GM03348 (cell line): Measurements from ENCODE around the gene MIS18A.
"Not testable (repeated sequence)": the region's sequence is repeated elsewhere in the genome, so short reads cannot be mapped to it uniquely, and the experiment has no call there.

Experiments used
- DNase-seq: peaks from one replicate; pipeline ENCODE4 v3.0.0; 2012; ENCODE audit warnings: low spot score

MIS18A gene

DNA sequence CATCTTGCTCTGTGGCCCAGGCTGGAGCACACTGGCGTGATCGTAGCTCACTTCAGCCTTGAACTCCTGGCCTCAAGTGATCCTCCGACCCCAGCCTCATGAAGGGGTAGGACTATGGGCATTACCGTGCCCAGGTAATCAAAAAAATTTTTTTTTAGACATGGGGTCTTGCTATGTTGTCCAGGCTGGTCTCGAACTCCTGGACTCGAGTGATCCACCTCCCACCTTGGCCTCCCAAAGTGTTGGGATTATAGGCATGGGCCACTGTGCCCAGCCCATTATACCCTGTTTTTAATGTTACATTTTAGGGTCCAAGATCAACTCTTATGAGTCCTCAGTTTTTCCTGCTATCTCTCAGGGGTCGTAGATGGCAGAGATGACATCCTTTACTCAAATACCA is 26.1 kb upstream of the MIS18A start:
- no peak for DNase-seq

DNA sequence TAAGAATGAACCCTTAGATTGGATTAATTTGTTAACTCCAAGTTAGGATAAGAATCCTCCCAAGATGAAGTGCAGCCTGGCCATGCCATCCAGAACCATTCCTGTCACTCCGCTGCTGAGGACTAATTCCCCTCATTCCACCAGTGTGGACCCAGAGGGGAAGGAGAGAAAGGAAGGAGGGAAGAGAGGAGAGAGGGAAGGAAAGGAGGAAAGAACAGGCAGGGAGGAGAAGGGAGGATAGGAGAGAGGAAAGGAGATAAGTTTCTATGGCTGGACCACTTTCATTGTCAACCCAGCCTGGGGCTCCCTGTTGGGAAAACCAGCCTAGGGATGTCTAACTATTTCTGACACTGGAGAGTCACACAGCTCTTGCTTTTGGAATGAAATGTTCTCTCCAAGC is 24.5 kb upstream of the MIS18A start:
- no peak for DNase-seq

DNA sequence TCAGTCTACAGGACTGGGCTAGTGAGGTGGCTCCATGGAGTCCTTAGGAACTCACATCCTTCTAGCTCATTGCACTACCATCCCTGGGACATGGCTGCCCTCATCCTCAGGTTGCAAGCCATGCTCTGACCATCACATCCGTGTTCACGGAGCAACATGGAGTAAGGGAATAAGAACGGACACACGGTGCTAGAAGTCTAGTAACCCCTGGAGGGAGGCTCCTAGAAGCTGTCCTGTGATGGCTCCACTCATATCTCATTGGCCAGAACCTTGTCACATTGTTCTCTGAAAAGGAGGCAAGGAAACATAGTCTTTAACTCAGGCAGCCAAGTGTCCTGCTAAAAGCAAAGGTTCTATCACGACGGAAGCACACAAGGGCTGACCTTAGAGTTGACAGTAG is 23.7 kb upstream of the MIS18A start:
- DNase-seq = no peak

DNA sequence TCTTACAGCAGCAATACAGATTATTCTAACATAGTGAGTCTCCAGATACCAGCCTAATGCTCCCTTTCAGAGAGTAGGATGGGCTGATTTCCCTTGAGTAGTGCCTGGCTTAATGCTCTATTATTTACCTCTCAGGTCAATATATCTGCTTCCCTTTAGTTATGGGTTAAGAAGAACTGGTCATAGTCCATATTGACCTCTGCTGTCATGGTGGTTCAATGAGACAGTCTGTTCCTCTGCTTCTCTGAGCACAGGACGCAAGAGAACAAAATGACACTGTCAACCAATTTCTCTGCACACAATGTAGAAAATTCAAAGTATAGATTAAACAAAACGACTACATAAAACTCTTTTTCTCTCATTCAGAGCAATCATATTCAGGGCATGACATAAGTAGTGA is 22.7 kb upstream of the MIS18A start:
- no peak for DNase-seq

DNA sequence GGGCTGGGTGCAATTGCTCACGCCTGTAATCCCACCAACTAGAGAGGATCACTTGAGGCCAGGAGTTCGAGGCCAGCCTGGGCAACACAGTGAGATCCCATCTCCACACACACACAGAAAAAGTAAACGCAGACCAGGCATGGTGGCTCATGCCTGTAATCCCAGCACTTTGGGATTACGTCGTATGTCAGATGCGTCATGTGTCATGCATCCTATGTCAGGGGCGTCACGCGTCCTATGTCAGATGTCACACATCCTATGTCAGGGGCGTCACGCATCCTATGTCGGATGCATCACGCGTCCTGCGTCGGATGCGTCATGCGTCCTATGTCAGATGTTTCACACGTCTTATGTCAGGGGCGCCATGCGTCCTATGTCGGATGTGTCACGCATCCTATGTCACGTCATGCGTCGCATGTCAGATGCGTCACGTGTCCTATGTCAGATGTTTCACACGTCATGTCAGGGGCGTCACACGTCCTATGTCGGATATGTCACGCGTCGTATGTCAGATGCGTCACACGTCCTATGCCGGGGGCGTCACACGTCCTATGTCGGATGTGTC is 21.4 kb upstream of the MIS18A start:
- DNase-seq = no peak

DNA sequence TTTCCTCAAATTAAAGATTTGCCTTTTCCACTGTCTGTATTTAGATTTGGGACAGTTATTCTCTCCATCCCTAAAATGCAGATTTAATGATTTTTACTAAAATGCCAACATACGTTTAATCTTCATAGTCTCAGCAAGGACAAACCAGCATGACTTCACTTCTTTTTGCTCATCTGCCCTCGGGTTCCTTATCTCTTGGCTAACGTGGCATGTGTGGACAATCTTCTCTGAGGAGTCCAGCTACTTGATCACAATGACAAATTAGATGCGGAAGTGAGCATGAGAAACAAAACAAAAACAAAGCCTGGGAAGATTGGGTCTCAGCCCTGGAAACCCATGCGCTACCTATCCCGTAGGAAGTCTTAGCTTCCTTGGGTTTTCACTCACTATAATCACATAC is 20.8 kb upstream of the MIS18A start:
- no peak for DNase-seq

DNA sequence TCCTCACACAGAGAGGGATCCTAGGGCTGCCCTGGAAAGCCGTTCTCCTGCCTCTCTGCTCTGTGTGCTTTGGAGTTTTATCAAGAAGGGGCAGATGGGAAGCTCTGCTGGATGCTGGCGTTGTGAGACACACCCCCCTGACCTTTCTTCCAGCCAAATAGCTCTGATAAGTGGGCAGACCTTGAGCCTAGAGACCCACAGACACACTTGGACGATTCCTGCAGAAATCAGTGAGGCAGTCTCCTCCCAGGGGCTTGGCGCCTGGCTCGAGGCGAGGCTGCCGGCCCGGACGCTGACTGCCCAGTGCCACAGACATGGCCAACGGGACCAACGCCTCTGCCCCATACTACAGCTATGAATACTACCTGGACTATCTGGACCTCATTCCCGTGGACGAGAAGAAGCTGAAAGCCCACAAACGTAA is 19.8 kb upstream of the MIS18A start, which contains the start of gene MRAP:
MRAP (plus strand) TSS at position 198 of the 424 bp plus-strand sequence; CDS start at position 315, 117 bp downstream.
- DNase-seq = no peak

DNA sequence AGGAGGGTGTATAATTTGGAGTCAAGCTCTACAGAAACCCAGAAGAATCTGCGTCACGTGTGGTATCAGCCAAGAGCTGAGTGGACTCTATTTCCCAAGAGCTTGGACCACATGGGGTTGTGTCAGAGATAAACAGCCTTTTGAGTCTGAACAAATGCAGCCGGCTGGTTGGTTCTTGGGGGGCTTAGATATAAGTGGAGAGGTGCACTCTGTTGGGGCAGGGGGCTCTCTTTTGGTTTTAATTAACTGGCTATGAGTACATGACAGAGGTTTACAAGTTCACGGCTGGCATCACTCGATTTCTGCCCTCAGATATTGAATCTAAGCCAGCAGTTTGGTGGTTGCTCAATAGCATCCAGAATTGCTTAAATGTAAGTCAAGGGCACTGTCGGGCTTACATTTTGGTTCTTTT is 19.3 kb upstream of the MIS18A start:
- DNase-seq = no peak

DNA sequence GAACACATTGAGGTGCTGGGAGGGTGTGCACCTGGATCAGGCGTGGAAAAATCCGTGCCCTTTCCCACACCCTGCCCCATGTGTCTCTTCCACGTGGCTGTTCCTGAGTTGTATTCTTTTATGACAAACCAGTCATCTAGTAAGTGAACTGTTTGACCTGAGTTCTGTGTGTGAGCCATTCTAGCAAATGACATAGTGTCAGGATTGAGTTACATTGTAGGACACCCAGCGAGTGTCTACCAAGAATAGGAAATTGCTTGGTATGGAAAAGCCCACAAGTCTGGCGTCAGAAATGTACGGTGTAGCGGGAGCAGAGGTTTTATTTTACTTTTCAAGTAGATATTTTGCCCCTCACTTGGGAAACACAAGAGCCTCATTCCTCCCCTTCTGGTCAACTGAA is 18.6 kb upstream of the MIS18A start:
- DNase-seq = no peak

DNA sequence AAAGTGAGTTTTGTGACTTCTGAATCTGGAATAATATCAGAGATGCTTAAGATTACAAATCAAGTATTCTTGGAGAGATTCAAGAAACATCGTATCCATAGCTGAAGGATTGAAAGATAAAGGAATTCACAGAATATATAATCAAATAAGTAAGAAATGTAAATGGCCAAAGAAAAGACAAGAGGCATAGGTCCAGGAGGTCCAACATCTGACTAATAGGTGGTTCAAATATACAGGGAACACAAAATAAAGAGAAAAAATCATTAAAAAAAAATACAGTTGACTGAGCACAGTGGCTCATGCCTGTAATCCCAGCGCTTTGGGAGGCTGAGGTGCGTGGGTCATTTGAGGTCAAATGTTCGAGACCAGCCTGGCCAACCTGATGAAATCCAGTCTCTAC is 6.6 kb upstream of the MIS18A start:
- no peak for DNase-seq

DNA sequence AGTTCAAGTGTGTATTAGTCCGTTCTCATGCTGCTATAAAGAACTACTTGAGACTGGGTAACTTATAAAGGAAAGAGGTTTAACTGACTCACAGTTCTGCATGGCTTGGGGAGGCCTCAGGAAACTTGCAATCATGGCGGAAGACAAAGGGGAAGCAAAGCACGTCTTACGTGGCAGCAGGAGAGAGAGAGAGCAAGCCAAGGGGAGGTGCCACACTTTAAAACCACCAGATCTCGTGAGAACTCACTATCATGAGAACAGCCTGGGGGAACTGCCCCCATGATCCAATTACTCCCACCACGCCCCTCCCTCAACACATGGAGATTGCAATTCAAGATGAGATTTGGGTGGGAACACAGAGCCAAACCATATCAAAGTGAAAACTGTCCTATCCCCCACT is 4.1 kb upstream of the MIS18A start:
- DNase-seq = no peak

DNA sequence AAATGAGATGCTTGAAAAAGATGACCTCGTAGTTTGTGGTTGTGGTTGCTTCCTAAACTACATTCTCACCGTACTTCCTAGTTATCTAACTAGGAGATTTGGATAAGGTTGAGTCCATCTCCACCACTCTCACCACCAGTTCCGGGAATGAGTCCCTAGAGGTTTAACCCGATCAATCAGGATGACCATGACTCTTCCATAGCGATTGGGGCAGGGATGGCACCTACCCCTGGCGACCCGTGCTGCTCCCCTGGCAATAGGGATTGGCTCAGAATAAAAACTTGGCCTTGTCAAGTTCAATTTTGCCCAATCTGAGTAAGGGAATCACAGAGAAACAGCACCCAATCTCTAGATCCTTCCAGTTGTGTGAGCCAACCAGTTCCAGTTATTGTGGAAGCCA is 2.7 kb upstream of the MIS18A start:
- DNase-seq = no peak

DNA sequence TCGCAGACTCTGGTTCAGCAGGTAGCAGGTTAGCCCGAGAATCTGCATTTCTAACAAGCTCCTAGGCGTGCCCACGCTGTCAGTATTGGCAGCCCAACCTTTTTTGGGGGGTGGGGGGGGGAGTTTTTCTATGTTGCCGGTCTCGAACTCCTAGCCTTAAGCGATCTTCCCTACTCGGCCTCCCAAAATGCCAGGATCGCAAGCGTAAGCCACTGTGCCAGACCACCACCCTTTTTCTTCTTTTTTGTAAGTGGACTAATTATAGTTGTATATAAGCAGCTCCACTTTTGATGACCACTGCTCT is 480 bp upstream of the MIS18A start:
- DNase-seq = no peak

DNA sequence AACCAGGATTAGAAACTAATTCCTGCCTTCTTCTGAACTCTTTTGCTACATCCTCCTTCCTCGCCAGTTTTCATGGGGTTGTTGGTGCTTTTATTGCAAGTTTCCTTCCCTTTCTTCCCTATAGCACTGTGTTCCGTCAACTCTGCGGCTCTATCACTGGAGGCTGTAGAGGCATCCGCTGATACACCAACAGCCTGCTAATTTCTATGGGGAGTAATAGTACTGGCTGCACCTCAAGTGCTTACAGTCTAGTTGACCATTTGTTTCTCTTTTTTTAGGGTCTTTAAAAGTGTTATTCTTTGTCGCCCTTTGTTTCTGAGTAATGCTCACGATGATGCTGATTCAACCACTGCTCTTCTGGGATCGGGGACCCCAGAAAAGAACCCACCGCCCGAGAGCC is 746 bp downstream of the MIS18A start:
- no peak for DNase-seq

DNA sequence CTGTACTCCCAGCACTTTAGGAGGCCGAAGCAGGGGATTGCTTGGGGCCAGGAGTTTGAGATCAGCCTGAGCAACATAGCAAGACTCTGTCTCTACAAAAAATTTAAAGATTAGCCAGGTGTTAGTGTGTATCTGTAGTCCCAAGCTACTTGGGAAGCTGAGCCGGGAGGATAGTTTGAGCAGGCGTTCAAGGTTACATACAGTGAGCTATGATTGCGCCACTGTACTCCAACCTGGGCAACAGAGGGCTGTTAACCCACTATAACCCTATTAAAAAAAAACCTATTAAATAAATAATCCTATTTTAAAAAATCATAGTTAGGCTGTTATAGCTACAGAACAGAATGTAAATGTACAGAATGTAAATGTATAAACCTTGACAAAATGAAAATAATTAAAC is 2.2 kb downstream of the MIS18A start:
- DNase-seq = no peak

DNA sequence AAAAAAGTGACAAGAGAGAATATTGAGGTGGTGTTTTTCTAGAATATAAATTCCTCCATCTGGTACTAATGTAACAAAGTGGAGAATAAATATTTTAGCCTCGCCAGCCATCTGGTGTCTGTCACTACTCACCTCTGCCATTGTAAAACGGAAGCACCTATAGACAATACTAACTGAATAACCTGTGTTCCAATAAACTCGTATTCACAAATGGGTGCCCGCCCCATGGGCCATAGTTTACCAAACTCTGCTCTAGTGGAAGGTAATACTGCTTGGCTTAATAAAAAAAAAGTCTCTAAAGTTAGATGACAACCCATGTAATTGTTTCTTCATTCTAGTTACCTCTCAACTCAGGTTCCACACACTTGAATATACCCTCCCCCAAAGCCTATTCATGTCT is 8.1 kb downstream of the MIS18A start:
- no peak for DNase-seq

DNA sequence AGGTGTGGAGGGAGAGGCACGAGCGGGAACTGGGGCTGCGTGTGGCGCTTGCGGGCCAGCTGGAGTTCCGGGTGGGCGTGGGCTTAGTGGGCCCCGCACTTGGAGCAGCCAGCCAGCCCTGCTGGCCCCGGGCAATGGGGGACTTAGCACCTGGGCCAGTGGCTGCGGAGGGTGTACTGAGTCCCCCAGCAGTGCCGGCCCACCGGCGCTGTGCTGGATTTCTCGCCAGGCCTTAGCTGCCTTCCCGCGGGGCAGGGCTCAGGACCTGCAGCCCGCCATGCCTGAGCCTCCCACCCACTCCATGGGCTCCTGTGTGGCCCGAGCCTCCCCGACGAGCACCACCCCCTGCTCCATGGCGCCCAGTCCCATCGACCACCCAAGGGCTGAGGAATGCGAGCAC is 13.5 kb downstream of the MIS18A start:
- not testable (repeated sequence) for DNase-seq

DNA sequence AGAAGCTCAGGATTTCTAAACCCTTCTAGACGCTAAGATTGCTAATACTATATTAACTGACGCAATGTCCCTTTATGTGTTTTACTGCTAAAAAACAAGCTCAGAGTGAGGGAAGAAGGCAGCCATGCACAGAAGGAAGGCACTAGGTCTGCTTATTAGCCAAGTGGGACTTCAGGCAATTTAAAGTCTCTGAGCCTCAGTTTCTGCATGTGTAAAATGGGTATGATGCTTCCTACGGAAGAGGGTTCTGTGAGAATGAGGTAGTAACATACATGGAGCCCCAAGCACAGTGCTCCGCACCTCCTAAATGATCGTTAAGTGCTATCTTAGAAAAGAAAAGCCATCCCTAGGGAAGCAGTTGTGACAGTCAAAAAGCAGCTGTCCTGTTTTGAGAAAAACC is 16.9 kb downstream of the MIS18A start:
- no peak for DNase-seq

DNA sequence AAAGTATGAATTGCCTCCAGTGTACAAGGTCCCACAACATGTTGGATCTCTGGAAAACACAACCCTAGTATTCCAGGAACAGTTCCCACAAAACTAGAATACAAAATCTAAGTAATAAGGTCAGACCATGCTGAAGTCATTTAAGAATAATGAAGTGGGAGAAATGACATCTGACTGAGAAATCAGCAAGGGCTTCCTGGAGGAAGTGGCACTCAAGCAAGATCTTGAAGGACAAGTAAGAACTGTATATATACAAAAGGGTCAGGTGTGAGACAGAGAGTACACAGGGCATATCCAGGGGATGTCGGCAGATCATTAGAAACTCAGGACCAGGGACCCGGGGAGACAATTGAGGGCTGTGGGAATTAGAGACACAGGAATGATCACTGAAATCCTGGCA is 18.7 kb downstream of the MIS18A start:
- no peak for DNase-seq

DNA sequence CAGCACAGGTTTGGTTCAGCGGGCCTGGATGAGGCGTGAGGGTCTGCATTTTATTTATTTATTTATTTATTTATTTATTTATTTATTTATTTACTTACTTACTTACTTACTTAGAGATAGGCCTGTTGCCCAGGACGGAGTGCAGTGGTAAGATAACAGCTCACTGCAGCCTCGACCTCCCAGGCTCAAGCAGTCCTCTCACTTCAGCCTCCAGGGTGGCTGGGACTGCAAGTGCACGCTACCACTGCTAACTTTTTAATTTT is 20.1 kb downstream of the MIS18A start:
- DNase-seq = not testable (repeated sequence)

DNA sequence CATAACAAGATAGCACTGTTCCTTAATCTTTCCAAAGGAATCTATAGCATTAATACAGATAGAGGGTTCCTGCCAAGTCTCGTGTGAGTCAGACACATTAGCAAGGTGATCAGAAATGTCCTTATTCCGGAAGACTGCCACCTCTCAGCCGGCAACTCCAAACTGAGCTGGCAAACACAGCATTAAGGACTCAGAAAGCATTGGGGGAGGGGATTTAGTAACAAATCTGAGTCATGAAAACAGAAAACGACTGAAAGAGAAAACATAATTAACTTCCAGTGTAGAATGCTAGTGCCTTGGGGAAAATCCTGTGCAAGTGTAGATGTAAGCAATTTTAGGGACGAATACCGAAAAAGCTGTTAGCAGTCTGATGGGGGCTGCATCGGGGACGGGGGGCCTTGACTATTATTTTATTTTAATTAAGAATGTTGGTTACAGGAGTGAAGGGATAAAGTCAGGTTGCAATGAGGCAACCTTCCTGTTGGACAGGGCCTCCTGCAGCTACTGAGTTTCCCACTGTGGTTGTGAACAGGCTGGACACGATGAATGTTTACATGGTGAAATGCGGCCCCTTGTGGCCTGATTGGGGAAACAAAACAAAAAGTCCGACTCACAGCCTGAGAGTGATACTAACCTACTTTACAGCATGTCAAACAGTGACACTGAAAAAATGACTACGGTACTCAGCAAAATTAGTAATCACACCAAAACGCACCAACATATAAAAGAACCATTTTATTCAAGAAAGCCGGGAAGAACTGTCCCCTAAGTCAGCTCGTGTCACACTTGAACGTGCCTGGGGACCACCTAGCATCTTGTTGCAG is 20.7 kb downstream of the MIS18A start:
- peak; percentile 84 for DNase-seq

DNA sequence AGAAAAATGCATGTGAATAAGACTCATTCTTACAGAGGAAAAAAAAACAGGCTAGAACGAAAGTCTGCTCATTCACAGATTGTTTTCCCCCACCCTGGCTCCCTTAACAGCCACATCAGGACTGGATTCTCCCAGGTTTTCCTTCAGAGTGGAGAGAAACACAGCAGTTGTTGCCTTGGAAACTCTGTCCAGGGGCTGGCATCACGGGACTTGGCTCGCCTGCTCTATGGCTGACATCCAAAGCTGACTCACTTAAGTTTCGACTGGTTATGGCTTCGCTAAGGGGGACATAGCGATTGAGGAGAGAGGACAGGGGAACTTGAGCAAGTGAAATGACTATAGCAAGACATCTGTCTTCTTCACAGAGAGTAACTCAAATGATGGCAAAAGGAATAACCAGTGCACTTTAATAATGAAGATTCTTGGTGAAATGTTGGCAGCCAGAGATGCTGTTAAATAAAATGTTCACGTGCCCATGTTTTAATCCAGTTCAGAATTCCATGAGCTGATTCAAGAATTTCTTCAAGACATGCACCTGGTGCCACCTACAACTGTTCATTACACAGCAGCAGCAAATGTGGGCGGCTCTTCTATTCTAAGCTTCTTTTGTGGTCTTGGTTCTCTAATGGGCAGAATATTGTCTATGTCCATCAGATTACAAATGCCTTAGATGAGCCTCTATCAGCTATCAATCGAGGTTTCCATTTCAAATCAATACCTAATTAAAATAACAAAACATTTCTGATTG is 21.8 kb downstream of the MIS18A start:
- peak; percentile 85 for DNase-seq

DNA sequence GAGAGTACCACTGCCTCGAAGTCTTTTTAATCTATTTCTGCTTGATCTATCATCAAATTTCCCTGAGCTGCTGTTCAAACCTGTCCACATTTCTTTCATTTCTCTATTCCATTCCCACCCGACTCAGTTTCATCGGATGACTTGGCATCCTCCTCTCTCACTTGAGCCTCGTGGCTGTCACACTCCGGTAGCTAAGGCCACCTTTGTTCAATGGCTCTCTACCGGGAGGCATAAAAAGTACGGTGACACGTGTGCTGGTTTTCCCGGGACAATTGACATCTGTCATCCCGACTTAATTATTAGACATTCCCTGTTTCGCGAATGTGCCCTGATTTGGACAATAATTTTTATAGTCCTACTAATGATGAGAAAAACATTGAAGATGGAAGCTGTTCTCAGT is 22.6 kb downstream of the MIS18A start:
- no peak for DNase-seq

DNA sequence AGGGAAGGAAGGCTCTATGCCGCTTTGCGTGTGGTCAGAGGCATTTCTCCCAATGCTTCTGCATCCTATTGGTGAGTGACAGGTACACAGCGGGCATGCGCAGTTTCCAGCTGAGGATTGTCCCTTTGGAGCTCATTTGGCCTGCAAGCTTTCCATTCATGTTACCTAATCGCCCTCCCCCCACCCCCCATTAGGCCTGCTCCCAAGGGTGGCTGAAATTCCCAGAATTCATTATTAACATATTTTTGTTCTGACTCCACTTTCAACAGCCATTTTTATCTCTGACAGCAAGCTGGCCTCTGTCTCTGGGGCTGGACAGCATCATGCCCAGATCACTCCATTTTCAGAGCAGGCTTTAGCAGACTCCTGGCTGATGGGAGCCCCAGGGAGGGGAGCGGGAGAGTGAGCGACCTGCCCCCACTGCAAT is 25.6 kb downstream of the MIS18A start:
- DNase-seq = peak; percentile 84
